BLaER1 (cell line): ENCODE measurements around the gene COL28A1.

Source experiments
- H3K27ac ChIP-seq: shearing (Covaris generic); formaldehyde crosslinking; 2 replicates; pipeline ENCODE4 v1.8.1; 2022
- H3K27me3 ChIP-seq: shearing (Covaris generic); formaldehyde crosslinking; 2 replicates; pipeline ENCODE4 v1.8.1; 2022
- H3K36me3 ChIP-seq: shearing (Covaris generic); formaldehyde crosslinking; 2 replicates; pipeline ENCODE4 v1.8.1; 2022
- H3K4me1 ChIP-seq: shearing (Covaris generic); formaldehyde crosslinking; 2 replicates; pipeline ENCODE4 v1.8.1; 2022
- H3K4me2 ChIP-seq: shearing (Covaris generic); formaldehyde crosslinking; 2 replicates; pipeline ENCODE4 v1.8.1; 2022
- H3K4me3 ChIP-seq: shearing (Covaris generic); formaldehyde crosslinking; 2 replicates; pipeline ENCODE4 v1.8.1; 2022
- H3K9ac ChIP-seq: shearing (Covaris generic); formaldehyde crosslinking; 2 replicates; pipeline ENCODE4 v1.8.1; 2022
- H3K9me3 ChIP-seq: shearing (Covaris generic); formaldehyde crosslinking; 2 replicates; pipeline ENCODE4 v1.8.1; 2022
- H4K20me1 ChIP-seq: shearing (Covaris generic); formaldehyde crosslinking; 2 replicates; pipeline ENCODE4 v1.8.1; 2022
- Cebpa-rat ChIP-seq: shearing (Covaris generic); IDR thresholded peaks from 2 replicates; pipeline ENCODE4 v1.8.1; 2022

Gene COL28A1

DNA sequence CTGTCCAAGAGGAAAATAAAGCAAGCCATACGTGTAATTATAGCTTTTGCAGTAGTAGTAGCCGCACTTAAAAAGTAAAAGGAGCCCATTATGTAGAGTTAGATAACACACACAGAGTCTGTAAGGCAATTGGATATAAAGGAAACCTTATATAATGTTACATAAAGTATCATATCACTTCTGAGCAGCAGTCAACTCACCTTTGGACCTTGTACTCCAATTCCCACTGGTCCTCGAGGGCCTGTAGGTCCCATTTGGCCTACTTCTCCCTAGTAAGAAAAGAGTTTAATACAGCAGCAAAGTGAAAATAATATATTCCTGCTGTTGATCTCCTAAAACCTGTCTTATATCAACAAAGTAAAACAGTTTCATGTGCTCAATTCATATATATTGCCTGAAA is 83.6 kb downstream of the COL28A1 start:
- Histone ChIP-seq H3K4me1 (no peaks in the 10 kb centered on the region), H3K4me3 (no peak overlapping the region), H4K20me1 (no peaks in the 10 kb centered on the region), H3K27ac (no peak overlapping the region), H3K36me3 (no peaks in the 10 kb centered on the region), H3K9me3 (peaks cover 17% of the 10 kb centered on the region; the same call in 1 of the 2 replicates), H3K27me3 (no peaks in the 10 kb centered on the region), H3K4me2 (no peak overlapping the region), H3K9ac (no peak overlapping the region)
- no peak for TF ChIP-seq Cebpa-rat

DNA sequence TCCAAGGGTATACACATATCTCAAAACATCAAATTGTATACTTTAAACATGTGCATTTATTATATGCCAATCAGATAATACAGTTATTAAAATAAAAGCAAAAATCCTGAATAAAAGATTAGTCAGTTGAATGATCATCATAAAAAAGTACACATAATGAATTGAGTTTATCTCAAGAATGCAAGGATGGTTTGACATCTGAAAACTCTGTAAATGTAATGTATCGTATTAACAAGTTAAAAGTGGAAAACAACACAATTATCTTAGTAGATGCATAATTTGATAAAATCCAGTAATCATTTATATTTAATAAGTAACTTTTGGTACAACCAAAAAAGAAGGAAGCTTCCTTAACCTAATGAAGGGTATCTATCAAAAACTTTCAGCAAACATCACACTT is 86.6 kb downstream of the COL28A1 start:
- H3K27me3 ChIP-seq: no peaks in the 10 kb centered on the region
- H4K20me1 ChIP-seq: no peaks in the 10 kb centered on the region
- H3K9me3 ChIP-seq: peaks cover 30% of the 10 kb centered on the region
- no peaks in the 10 kb centered on the region for H3K36me3 ChIP-seq
- no peak overlapping the region for H3K4me2 ChIP-seq
- no peak overlapping the region for H3K27ac ChIP-seq
- H3K9ac ChIP-seq: no peak overlapping the region
- no peak overlapping the region for H3K4me3 ChIP-seq
- H3K4me1 ChIP-seq: peaks cover 3% of the 10 kb centered on the region
- no peak for TF ChIP-seq Cebpa-rat

DNA sequence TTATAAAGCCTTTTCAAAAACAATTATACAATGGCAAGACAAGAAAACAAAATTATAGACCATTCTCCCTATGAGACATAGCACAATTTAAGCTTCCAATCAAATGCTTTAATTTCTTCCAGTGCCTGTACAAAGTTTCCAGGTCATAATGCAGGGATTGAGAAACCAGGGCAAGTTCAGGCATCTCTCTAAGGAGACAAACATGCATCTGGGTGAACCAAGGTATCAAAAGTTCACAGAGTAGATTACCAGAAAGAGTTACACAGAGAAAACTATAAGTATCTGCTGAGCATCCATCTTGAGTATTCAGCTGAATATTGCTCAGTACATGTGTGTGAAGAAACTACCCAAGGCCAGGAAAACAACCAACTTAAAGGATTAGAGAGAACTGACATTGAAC is 89.1 kb downstream of the COL28A1 start:
- peaks cover 11% of the 10 kb centered on the region for H3K4me1 ChIP-seq
- no peak overlapping the region for H3K9ac ChIP-seq
- no peak overlapping the region for H3K4me3 ChIP-seq
- TF ChIP-seq Cebpa-rat: no peak
- no peaks in the 10 kb centered on the region for H3K27me3 ChIP-seq
- H3K9me3 ChIP-seq: peaks cover 30% of the 10 kb centered on the region
- no peak overlapping the region for H3K27ac ChIP-seq
- no peaks in the 10 kb centered on the region for H4K20me1 ChIP-seq
- H3K36me3 ChIP-seq: no peaks in the 10 kb centered on the region
- no peak overlapping the region for H3K4me2 ChIP-seq

DNA sequence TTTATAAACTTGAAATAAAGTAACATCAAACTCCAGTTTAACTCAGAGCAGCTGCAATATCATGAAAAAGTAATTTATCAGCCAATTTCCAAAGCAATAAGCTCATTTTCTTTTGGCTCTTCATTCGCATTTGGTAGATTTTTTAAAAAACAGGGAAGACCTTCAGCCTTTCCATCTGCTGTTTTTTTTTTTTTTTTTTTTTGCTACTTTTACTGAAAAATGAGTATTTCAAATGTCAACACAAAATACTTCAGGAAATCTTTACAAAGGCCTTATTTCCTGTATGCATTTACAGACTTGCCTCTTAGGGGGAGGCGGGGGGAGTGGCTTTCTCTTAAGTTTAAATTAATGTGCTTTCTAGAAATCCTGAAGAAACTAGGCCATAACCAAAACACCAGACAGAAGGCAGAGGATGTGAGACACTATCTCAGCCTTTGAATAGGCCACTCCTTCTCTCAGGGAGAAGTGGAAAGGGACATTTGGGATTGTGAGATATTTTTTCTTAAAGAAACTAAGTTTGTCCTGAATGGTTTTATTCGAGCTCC is 91.8 kb downstream of the COL28A1 start:
- Histone ChIP-seq H3K27ac (no peak overlapping the region), H3K9me3 (peaks cover 30% of the 10 kb centered on the region), H3K4me1 (peaks cover 11% of the 10 kb centered on the region), H3K36me3 (no peaks in the 10 kb centered on the region), H3K27me3 (no peaks in the 10 kb centered on the region), H3K4me3 (no peak overlapping the region), H3K4me2 (peak overlapping the region; percentile 14; the same call in 1 of the 2 replicates), H4K20me1 (no peaks in the 10 kb centered on the region), H3K9ac (no peak overlapping the region)
- no peak for TF ChIP-seq Cebpa-rat

DNA sequence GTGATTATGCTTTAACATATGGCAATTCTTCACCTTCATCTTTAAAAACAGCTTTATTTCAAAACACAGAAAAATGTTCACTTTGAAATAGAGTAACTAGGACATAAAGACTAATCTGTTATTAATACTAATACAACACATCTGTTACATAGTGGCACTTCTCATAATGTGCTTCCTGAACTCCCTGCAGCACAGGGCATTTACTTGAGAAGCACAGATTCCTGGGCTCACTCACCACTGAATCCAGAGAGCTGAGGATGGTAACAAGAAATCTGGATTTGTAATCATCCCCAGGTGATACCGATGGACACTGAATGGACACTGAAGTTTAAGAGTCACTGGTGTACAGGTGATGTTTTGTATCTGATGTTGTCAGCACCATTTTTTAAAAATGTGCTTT is 96.1 kb downstream of the COL28A1 start:
- peaks cover 11% of the 10 kb centered on the region for H3K4me1 ChIP-seq
- H3K9ac ChIP-seq: no peak overlapping the region
- peaks cover 7% of the 10 kb centered on the region; the same call in 1 of the 2 replicates for H3K9me3 ChIP-seq
- H3K27me3 ChIP-seq: no peaks in the 10 kb centered on the region
- no peaks in the 10 kb centered on the region for H3K36me3 ChIP-seq
- no peak overlapping the region for H3K4me3 ChIP-seq
- no peak overlapping the region for H3K4me2 ChIP-seq
- H4K20me1 ChIP-seq: no peaks in the 10 kb centered on the region
- H3K27ac ChIP-seq: no peak overlapping the region
- no peak for TF ChIP-seq Cebpa-rat

DNA sequence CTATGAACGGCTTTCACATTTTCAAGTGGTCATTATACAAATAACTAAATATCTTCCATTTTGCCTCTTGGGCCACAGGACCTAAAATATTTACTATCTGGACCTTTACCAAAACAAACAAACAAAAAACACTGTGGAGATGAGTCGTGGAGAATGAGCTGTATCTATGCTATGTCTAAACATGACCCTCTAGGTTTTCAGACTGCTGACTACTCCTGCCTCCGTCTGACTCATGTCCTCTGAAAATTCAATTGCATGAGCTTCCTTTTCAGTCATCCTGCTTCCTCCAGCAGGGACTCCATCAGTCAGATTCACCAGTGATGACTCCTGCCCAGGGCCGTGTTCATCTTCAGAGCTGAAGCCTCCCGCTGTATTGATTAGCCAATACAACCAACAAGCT is 96.8 kb downstream of the COL28A1 start:
- Histone ChIP-seq H3K27me3 (no peaks in the 10 kb centered on the region), H4K20me1 (no peaks in the 10 kb centered on the region), H3K4me1 (peaks cover 6% of the 10 kb centered on the region), H3K36me3 (no peaks in the 10 kb centered on the region), H3K9ac (no peak overlapping the region), H3K27ac (no peak overlapping the region), H3K4me2 (no peak overlapping the region), H3K9me3 (peaks cover 7% of the 10 kb centered on the region; the same call in 1 of the 2 replicates), H3K4me3 (no peak overlapping the region)
- no peak for TF ChIP-seq Cebpa-rat

DNA sequence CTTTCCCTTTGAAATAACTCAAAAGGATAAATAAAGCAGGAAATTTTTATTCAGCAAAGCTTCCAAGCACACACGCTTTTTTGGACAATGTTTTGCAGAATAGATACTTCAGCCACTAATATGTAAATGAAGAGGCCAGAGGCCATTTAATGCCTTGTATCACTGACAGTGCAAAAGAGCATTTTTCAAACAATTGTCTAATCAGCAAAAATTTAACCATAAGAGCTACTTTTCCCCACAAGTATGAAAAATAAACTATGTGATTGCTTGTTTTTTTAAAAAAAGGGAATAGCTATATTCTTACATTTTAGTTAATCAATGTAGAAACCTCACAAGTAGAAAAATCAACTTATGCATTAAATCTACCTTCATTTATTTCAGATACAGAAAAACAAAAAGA is 99.7 kb downstream of the COL28A1 start:
- H3K27ac ChIP-seq: no peak overlapping the region
- H3K36me3 ChIP-seq: no peaks in the 10 kb centered on the region
- H3K27me3 ChIP-seq: no peaks in the 10 kb centered on the region
- H3K9ac ChIP-seq: no peak overlapping the region
- H3K4me2 ChIP-seq: no peak overlapping the region
- H4K20me1 ChIP-seq: no peaks in the 10 kb centered on the region
- H3K4me3 ChIP-seq: no peak overlapping the region
- H3K9me3 ChIP-seq: peaks cover 7% of the 10 kb centered on the region; the same call in 1 of the 2 replicates
- no peaks in the 10 kb centered on the region for H3K4me1 ChIP-seq
- no peak for TF ChIP-seq Cebpa-rat

DNA sequence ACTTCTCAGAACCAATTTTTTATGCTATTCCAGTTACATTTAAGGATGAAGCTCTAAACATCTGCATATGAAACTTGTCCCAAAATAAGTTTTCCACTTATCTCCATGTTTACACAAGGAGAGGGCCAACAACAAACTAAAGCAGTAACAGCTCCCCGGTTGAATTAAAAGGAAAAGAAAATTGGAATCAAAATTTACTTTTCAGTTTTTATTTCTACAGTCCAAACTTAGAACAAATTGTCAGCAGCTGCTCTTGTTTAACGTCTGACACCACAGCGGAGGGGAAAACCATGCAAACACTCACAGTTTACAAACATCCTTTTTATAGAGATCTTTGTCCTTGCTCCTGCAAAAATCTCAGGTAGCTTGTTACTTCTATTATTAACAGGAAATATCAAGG is 101.3 kb downstream of the COL28A1 start:
- Histone ChIP-seq H4K20me1 (no peaks in the 10 kb centered on the region), H3K27me3 (no peaks in the 10 kb centered on the region), H3K9me3 (no peaks in the 10 kb centered on the region), H3K4me1 (no peaks in the 10 kb centered on the region), H3K4me2 (no peak overlapping the region), H3K9ac (no peak overlapping the region), H3K27ac (no peak overlapping the region), H3K36me3 (no peaks in the 10 kb centered on the region), H3K4me3 (no peak overlapping the region)
- no peak for TF ChIP-seq Cebpa-rat

DNA sequence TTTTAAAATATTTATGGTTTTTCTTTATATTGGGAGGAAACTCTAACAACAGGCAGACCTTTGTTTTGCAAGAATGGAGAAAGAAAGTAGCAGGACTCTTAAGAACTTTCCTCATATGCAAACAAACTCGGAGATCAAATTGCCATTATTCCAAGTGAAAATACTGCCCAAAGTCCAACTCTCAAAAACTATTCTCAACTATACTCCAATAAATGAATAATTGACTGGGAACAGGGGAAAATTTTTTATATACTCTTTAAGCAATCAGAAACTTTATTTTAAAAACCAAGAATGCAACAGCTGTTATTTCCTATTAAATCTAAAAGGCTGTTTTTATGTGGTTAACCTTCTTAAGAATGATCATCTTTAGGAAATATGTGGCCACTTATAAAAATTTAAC is 101.9 kb downstream of the COL28A1 start:
- Histone ChIP-seq H3K9ac (no peak overlapping the region), H3K4me3 (no peak overlapping the region), H3K36me3 (no peaks in the 10 kb centered on the region), H3K4me1 (no peaks in the 10 kb centered on the region), H3K27me3 (no peaks in the 10 kb centered on the region), H3K4me2 (no peak overlapping the region), H3K27ac (no peak overlapping the region), H4K20me1 (no peaks in the 10 kb centered on the region), H3K9me3 (no peaks in the 10 kb centered on the region)
- no peak for TF ChIP-seq Cebpa-rat

DNA sequence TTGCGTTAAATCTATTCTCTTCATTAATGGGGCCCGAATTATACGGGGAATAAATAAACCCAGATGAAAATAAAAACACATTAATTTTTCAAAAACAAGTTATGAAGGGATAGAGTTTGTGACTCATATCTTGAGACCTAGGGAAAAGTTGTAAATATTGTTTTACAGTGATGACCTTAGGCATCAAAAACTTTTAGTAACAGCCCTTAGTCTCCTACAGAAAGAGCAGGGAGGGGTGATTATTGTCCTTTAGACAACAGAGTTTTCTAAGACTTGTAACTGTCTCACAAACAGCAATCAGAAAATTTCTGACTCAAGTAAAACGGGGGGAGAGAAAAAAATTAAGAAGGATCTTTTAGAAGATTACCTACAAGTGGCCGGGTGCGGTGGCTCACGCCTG is 102.7 kb downstream of the COL28A1 start:
- Histone ChIP-seq H3K9me3 (no peaks in the 10 kb centered on the region), H3K27ac (no peak overlapping the region), H3K4me2 (no peak overlapping the region), H4K20me1 (no peaks in the 10 kb centered on the region), H3K36me3 (no peaks in the 10 kb centered on the region), H3K27me3 (no peaks in the 10 kb centered on the region), H3K4me3 (no peak overlapping the region), H3K9ac (no peak overlapping the region), H3K4me1 (no peaks in the 10 kb centered on the region)
- no peak for TF ChIP-seq Cebpa-rat

DNA sequence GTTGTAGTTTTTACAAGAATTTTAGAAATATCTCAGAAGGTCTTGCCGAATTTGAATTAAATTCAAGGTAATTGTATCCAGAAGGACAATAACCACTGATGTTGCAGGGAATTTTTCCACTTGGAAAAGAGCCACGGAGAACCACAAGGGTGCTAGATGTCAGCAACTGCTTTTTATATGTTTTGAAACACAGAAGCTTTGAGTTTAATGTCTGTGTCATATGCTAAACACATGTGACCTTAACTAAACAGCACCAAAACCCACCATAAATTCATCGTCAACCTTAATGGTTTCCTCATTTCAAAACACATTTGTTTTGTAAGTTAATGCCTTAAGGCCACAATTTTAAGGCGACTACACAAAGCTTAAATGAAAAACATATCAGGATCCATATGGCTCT is 106.9 kb downstream of the COL28A1 start:
- no peaks in the 10 kb centered on the region for H3K36me3 ChIP-seq
- no peak overlapping the region for H3K9ac ChIP-seq
- H3K4me3 ChIP-seq: no peak overlapping the region
- H3K27ac ChIP-seq: no peak overlapping the region
- H3K4me2 ChIP-seq: no peak overlapping the region
- no peaks in the 10 kb centered on the region for H3K27me3 ChIP-seq
- peaks cover 7% of the 10 kb centered on the region; the same call in 1 of the 2 replicates for H3K4me1 ChIP-seq
- TF ChIP-seq Cebpa-rat: no peak
- no peaks in the 10 kb centered on the region for H4K20me1 ChIP-seq
- H3K9me3 ChIP-seq: no peaks in the 10 kb centered on the region
